Measurements from ENCODE around the gene MYO5B.

- no peak for TF ChIP-seq CTCF (IDR thresholded peaks at IDR 0.05)
- no peak for TF ChIP-seq ZFX (IDR thresholded peaks at IDR 0.05; ENCODE audit: borderline replicate concordance)
Observed at GRCh38 chr18:49844903-49845302, 350.0 kb downstream of the MYO5B start.

All from 22Rv1 (cell line).